SH-SY5Y (cell line): ENCODE data around the gene GRIN2A.

ENCODE experiments used
- GATA2 ChIP-seq: IDR thresholded peaks from 2 replicates; pipeline ENCODE4 v1.6.1; 2011; ENCODE audit warnings: mild to moderate bottlenecking, low read depth, low read length
- GATA3 ChIP-seq: IDR thresholded peaks from 2 replicates; pipeline ENCODE4 v1.6.1; 2011; ENCODE audit warnings: low read depth, mild to moderate bottlenecking, low read length, moderate library complexity

GRCh38 chr16:10107081-10107480, 75.1 kb downstream of the GRIN2A start:
- TF ChIP-seq GATA3 (no peak), GATA2 (no peak)
